Transverse colon (tissue), 3 donors: ENCODE data around the gene SLIT1.

Source experiments
- POLR2A ChIP-seq: fragments of 450-650 bp; IDR thresholded peaks from one replicate; pipeline ENCODE4 v1.6.1; 2016; ENCODE audit warnings: antibody characterized with exemption, mild to moderate bottlenecking, moderate library complexity
- TF ChIP-seq, protein P1 (sequence below), 5 experiments: fragments of 200-600 bp in 3 of 5; fragments of 450-650 bp in 2 of 5; sonication (generic) in 3 of 5; IDR thresholded peaks; 1 replicate in 2 of 5; 2 replicates in 3 of 5; pipeline ENCODE4 v1.5.1; 2016 to 2017; ENCODE audit warnings: antibody characterized with exemption in 5 of 5, inconsistent platforms in 3 of 5, mild to moderate bottlenecking in 2 of 5, moderate library complexity in 1 of 5

DNA sequence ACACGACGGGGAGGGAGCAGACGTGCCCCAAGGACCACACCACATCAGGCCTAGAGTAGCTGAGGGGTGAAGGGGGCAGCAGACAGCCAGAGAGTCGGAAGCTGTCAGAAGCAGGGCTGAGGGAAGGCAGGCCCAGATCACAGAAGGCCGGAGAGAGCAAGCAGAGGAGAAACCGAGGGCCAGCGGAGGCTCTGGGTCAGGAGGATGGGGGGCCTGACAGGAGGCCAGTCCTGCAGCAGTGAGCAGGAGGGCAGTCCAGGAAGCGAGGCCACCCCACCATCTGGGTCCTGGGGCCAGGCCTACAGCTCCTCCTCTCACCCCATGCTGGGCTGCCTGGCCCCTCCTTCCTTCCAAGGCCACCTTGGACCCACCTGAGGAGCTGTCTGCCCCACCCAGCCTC lies 20.3 kb downstream of the SLIT1 start:
- TF ChIP-seq POLR2A = no peak
- TF ChIP-seq, protein P1, sequence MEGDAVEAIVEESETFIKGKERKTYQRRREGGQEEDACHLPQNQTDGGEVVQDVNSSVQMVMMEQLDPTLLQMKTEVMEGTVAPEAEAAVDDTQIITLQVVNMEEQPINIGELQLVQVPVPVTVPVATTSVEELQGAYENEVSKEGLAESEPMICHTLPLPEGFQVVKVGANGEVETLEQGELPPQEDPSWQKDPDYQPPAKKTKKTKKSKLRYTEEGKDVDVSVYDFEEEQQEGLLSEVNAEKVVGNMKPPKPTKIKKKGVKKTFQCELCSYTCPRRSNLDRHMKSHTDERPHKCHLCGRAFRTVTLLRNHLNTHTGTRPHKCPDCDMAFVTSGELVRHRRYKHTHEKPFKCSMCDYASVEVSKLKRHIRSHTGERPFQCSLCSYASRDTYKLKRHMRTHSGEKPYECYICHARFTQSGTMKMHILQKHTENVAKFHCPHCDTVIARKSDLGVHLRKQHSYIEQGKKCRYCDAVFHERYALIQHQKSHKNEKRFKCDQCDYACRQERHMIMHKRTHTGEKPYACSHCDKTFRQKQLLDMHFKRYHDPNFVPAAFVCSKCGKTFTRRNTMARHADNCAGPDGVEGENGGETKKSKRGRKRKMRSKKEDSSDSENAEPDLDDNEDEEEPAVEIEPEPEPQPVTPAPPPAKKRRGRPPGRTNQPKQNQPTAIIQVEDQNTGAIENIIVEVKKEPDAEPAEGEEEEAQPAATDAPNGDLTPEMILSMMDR (IDR thresholded peaks at IDR 0.05) = no peak
